Liver (tissue), 9 donors: ENCODE measurements around the gene GLIPR2. TPM values are rescaled to one million over a fixed set of nuclear protein-coding genes. Genes with fewer than 3 reads are reported as not detected.
"Not testable (repeated sequence)": the region's sequence is repeated elsewhere in the genome, so short reads cannot be mapped to it uniquely, and the experiment has no call there.

ENCODE experiments used
- DNase-seq: peaks from one replicate; pipeline ENCODE4 v3.0.0-alpha.2; 2017; ENCODE audit warnings: low spot score
- H3K27ac ChIP-seq, 2 donors: one replicate each; pipeline ENCODE4 v1.7.0; 2013; ENCODE audit warnings: inconsistent platforms in 2 of 2, low read length in 2 of 2, control low read depth in 1 of 2, low read depth in 1 of 2, mild to moderate bottlenecking in 1 of 2
- H3K27me3 ChIP-seq, 4 donors: one replicate each; pipeline versions ENCODE4 v1.6.1 to v1.7.0; 2013; ENCODE audit warnings: low read length in 3 of 4, inconsistent platforms in 1 of 4, mild to moderate bottlenecking in 1 of 4, moderate library complexity in 1 of 4; ENCODE audit not compliant: control insufficient read depth in 4 of 4, insufficient read depth in 4 of 4
- H3K36me3 ChIP-seq, 4 donors: one replicate each; pipeline versions ENCODE4 v1.6.1 to v1.7.0; 2013; ENCODE audit warnings: low read length in 3 of 4, mild to moderate bottlenecking in 3 of 4, low read depth in 1 of 4, moderate library complexity in 1 of 4; ENCODE audit not compliant: control insufficient read depth in 4 of 4, insufficient read depth in 3 of 4
- H3K4me1 ChIP-seq, 4 donors: one replicate each; pipeline versions ENCODE4 v1.6.1 to v1.7.0; 2013; ENCODE audit warnings: low read length in 3 of 4, mild to moderate bottlenecking in 3 of 4, moderate library complexity in 1 of 4; ENCODE audit not compliant: control insufficient read depth in 4 of 4, insufficient read depth in 4 of 4
- H3K4me3 ChIP-seq, 3 donors: one replicate each; pipeline versions ENCODE4 v1.6.1 to v1.7.0; 2013; ENCODE audit warnings: low read length in 3 of 3, control low read depth in 1 of 3, low read depth in 1 of 3, mild to moderate bottlenecking in 1 of 3
- H3K9ac ChIP-seq, 2 donors: one replicate each; pipeline ENCODE4 v1.7.0; 2013; ENCODE audit warnings: low read length in 2 of 2, mild to moderate bottlenecking in 2 of 2, moderate library complexity in 2 of 2, control low read depth in 1 of 2, low read depth in 1 of 2
- H3K9me3 ChIP-seq, 4 donors: one replicate each; pipeline versions ENCODE4 v1.6.1 to v1.7.0; 2013; ENCODE audit warnings: low read length in 3 of 4; ENCODE audit not compliant: control insufficient read depth in 4 of 4
- ATF3 ChIP-seq: IDR thresholded peaks from 2 replicates; pipeline ENCODE4 v1.6.1; 2016; ENCODE audit warnings: antibody characterized with exemption
- CTCF ChIP-seq: fragments of 150-350 bp; IDR thresholded peaks from 2 replicates; pipeline ENCODE4 v1.5.1; 2017; ENCODE audit warnings: improper control_type of control experiment, low read depth, low read length; ENCODE audit not compliant: missing input control
- EGR1 ChIP-seq, 2 donors: IDR thresholded peaks; 2 replicates each; pipeline ENCODE4 v1.6.1; 2016 to 2018; ENCODE audit warnings: antibody characterized with exemption in 2 of 2, low read depth in 2 of 2
- FOXA1 ChIP-seq: IDR thresholded peaks from 2 replicates; pipeline ENCODE4 v1.6.1; 2016; ENCODE audit warnings: antibody characterized with exemption
- FOXA2 ChIP-seq: IDR thresholded peaks from 2 replicates; pipeline ENCODE4 v1.6.1; 2016; ENCODE audit warnings: antibody characterized with exemption
- GABPA ChIP-seq, 2 donors: IDR thresholded peaks in 1 of 2; conservative IDR thresholded peaks in 1 of 2; 2 replicates each; pipeline ENCODE4 v1.6.1; 2016; ENCODE audit warnings: antibody characterized with exemption in 2 of 2, mild to moderate bottlenecking in 1 of 2, moderate library complexity in 1 of 2
- HNF4A ChIP-seq, 2 donors: conservative IDR thresholded peaks; 2 replicates each; pipeline ENCODE4 v1.6.1; 2016; ENCODE audit warnings: antibody characterized with exemption in 2 of 2, mild to moderate bottlenecking in 2 of 2
- HNF4G ChIP-seq: IDR thresholded peaks from 2 replicates; pipeline ENCODE4 v1.6.1; 2016; ENCODE audit warnings: antibody characterized with exemption
- JUND ChIP-seq, 2 donors: IDR thresholded peaks; 2 replicates each; pipeline ENCODE4 v1.6.1; 2016; ENCODE audit warnings: antibody characterized with exemption in 2 of 2
- MAX ChIP-seq: IDR thresholded peaks from 2 replicates; pipeline ENCODE4 v1.6.1; 2016; ENCODE audit warnings: antibody characterized with exemption
- NR2F2 ChIP-seq: IDR thresholded peaks from 2 replicates; pipeline ENCODE4 v1.6.1; 2016; ENCODE audit warnings: antibody characterized with exemption
- RAD21 ChIP-seq, 2 donors: IDR thresholded peaks; 2 replicates each; pipeline ENCODE4 v1.6.1; 2016; ENCODE audit warnings: antibody characterized with exemption in 2 of 2, mild to moderate bottlenecking in 2 of 2
- REST ChIP-seq: IDR thresholded peaks from 2 replicates; pipeline ENCODE4 v1.6.1; 2016; ENCODE audit warnings: antibody characterized with exemption, mild to moderate bottlenecking
- RXRA ChIP-seq, 2 donors: IDR thresholded peaks; 2 replicates each; pipeline ENCODE4 v1.6.1; 2017 to 2018; ENCODE audit warnings: antibody characterized with exemption in 2 of 2, mild to moderate bottlenecking in 1 of 2
- SP1 ChIP-seq: IDR thresholded peaks from 2 replicates; pipeline ENCODE4 v1.6.1; 2018; ENCODE audit warnings: antibody characterized with exemption, mild to moderate bottlenecking
- TAF1 ChIP-seq: conservative IDR thresholded peaks from 2 replicates; pipeline ENCODE4 v1.6.1; 2016; ENCODE audit warnings: antibody characterized with exemption, mild to moderate bottlenecking
- YY1 ChIP-seq: IDR thresholded peaks from 2 replicates; pipeline ENCODE4 v1.6.1; 2016; ENCODE audit warnings: antibody characterized with exemption, mild to moderate bottlenecking
- ZBTB33 ChIP-seq: IDR thresholded peaks from 2 replicates; pipeline ENCODE4 v1.6.1; 2016; ENCODE audit warnings: antibody characterized with exemption
- WGBS: extraction: QIAGEN DNeasy Blood & Tissue Kit; methylation state at CpG from one replicate; pipeline ENCODE4 v1.1.7; 2013; 5-methylcytosine and 5-hydroxymethylcytosine counted together
- polyA plus RNA-seq, 2 donors: library from polyadenylated mRNA; stranded (reverse) in 1 of 2; unstranded in 1 of 2; fragments of 200-250 nt in 1 of 2; fragments of >200 nt in 1 of 2; fragmentation: Nextera tagmentation in 1 of 2; extraction: Ambion mirVana in 1 of 2; gene quantifications; one replicate each; pipeline versions ENCODE4 v1.2.1 to v1.2.3, GENCODE V29; 2013 to 2015
- total RNA-seq, 2 donors: library from RNA; depleted of rRNA; stranded (reverse); fragments of >200 nt; gene quantifications; one replicate each; pipeline ENCODE4 v1.2.3, GENCODE V29; 2014
- donor health status: healthy.
- donor health status: healthy.
- donor health status: healthy.
- donor health status: healthy.
- donor health status: healthy.

The GLIPR2 gene
- total and polyA plus RNA-seq, 4 donors, result 1.7 to 17.6 (median 2.9) TPM

- no peak for TF ChIP-seq ATF3
Measured at GRCh38 chr9:36174731-36175130, 38.2 kb downstream of the GLIPR2 start (continued).

- H3K4me1 ChIP-seq, H3K4me3 ChIP-seq, H3K9me3 ChIP-seq, H3K9ac ChIP-seq, H3K36me3 ChIP-seq, DNase-seq, H3K27me3 ChIP-seq, H3K27ac ChIP-seq: not testable (repeated sequence)
- WGBS, result 91% methylated on average over 3 of the region's 3 CpGs
Measured at GRCh38 chr9:36175209-36175608, 38.7 kb downstream of the GLIPR2 start.

GRCh38 chr9:36176496-36176895 is 40.0 kb downstream of the GLIPR2 start:
- 94% methylated on average over 10 of the region's 10 CpGs for WGBS
- H3K9me3 ChIP-seq, H3K9ac ChIP-seq, H3K4me1 ChIP-seq, H3K4me3 ChIP-seq, H3K27me3 ChIP-seq, H3K36me3 ChIP-seq, DNase-seq, H3K27ac ChIP-seq: not testable (repeated sequence)

- Histone ChIP-seq H3K9ac (no peak overlapping the region), H3K27me3 (no peaks in the 10 kb centered on the region), H3K4me1 (no peaks in the 10 kb centered on the region), H3K27ac (no peak overlapping the region), H3K4me3 (no peak overlapping the region), H3K9me3 (no peaks in the 10 kb centered on the region), H3K36me3 (no peaks in the 10 kb centered on the region)
- TF ChIP-seq NR2F2, result no peak
- no peak for TF ChIP-seq ATF3
- no peak for TF ChIP-seq ZBTB33
- TF ChIP-seq REST, result no peak
- TF ChIP-seq JUND (IDR thresholded peaks at IDR 0.05), result no peak
- no peak for TF ChIP-seq EGR1 (IDR thresholded peaks at IDR 0.05; ENCODE audit: low read depth in 2 of 2)
- no peak for TF ChIP-seq HNF4A (conservative IDR thresholded peaks at IDR 0.05)
- no peak for TF ChIP-seq YY1
- no peak for TF ChIP-seq GABPA (IDR thresholded peaks at IDR 0.05 in 1 of 2, conservative IDR thresholded peaks at IDR 0.05 in 1 of 2)
- no peak for TF ChIP-seq SP1
- TF ChIP-seq MAX, result no peak
- no peak for TF ChIP-seq TAF1
- no peak for TF ChIP-seq FOXA2
- TF ChIP-seq CTCF, result no peak
- TF ChIP-seq HNF4G, result no peak
- TF ChIP-seq RXRA (IDR thresholded peaks at IDR 0.05), result no peak
- TF ChIP-seq RAD21 (IDR thresholded peaks at IDR 0.05), result no peak
- TF ChIP-seq FOXA1, result no peak
- WGBS, result 82% methylated on average over 4 of the region's 4 CpGs
- DNase-seq, result no peak
Measured at GRCh38 chr9:36177571-36177970, 41.0 kb downstream of the GLIPR2 start.
